ENCODE results near the gene PXDC1.

Gene PXDC1

GRCh38 chr6:3743541-3743940, 8.0 kb downstream of the PXDC1 start:
- H3K27me3 Mint-ChIP-seq (ENCODE audit: low read depth, poor library complexity), result peaks cover 49% of the 10 kb centered on the region
- H3K36me3 Mint-ChIP-seq (ENCODE audit: low read depth), result no peaks in the 10 kb centered on the region
- no peak overlapping the region for H3K27ac Mint-ChIP-seq
- no peak for DNase-seq
- H3K4me1 Mint-ChIP-seq, result peaks cover 51% of the 10 kb centered on the region
- no peak overlapping the region for H3K4me3 Mint-ChIP-seq
- no peaks in the 10 kb centered on the region for H3K9me3 Mint-ChIP-seq
- TF ChIP-seq, protein P1, sequence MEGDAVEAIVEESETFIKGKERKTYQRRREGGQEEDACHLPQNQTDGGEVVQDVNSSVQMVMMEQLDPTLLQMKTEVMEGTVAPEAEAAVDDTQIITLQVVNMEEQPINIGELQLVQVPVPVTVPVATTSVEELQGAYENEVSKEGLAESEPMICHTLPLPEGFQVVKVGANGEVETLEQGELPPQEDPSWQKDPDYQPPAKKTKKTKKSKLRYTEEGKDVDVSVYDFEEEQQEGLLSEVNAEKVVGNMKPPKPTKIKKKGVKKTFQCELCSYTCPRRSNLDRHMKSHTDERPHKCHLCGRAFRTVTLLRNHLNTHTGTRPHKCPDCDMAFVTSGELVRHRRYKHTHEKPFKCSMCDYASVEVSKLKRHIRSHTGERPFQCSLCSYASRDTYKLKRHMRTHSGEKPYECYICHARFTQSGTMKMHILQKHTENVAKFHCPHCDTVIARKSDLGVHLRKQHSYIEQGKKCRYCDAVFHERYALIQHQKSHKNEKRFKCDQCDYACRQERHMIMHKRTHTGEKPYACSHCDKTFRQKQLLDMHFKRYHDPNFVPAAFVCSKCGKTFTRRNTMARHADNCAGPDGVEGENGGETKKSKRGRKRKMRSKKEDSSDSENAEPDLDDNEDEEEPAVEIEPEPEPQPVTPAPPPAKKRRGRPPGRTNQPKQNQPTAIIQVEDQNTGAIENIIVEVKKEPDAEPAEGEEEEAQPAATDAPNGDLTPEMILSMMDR (IDR thresholded peaks at IDR 0.05), result no peak

DNA sequence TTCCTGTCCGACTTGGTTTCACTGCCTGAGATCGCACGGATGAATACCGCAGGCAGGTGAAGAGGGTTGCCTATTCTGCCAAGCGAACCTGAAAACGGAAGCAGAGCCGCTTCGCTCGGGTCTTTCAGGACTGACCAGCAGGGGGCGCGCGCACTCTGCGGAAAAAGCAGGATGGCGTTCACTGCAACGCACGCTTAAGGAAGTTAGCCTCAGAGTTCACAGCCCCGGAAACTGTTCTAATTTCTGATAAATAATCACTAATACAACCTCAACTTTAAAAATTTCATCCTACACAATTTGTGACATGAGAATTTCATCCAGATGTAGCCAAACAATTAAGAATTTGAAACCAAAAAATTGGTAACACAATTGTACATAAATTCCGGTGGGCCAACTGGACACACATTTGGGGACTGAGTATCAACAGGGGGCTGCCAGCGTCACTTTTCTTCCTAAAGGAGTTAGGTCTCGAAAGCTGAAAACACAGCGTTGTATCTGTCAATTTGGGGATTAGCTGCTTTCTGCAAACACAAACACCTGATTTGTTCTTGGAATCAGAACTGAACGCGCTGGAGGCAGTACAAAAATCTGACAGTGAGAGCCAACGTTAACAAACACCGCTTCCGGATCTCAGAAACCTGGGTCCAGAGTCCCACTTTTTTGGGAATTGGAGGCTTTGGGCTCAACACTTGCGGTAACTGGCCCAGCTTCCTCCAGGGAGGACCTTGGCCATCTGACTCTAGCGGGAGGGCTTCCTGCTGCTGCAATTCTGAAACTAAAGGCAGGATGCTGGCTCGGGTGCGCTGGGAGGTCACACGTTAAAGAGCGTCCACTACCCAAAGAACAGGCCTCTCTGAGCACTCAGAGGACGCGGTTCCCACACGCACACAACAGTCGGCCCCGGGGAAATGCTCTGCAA, 8.8 kb downstream of the PXDC1 start:
- H3K9me3 Mint-ChIP-seq, result no peaks in the 10 kb centered on the region
- H3K27ac Mint-ChIP-seq, result peak overlapping the region; percentile 32
- peaks cover 2% of the 10 kb centered on the region for H3K36me3 Mint-ChIP-seq (ENCODE audit: low read depth)
- peaks cover 46% of the 10 kb centered on the region for H3K4me1 Mint-ChIP-seq
- TF ChIP-seq, protein P1 (IDR thresholded peaks at IDR 0.05), result peak; percentile 96
- peaks cover 45% of the 10 kb centered on the region for H3K27me3 Mint-ChIP-seq (ENCODE audit: low read depth, poor library complexity)
- DNase-seq, result peak; percentile 95
- H3K4me3 Mint-ChIP-seq, result no peak overlapping the region

GRCh38 chr6:3742076-3742425, 9.5 kb downstream of the PXDC1 start:
- Mint-ChIP-seq H3K9me3 (no peaks in the 10 kb centered on the region), H3K4me3 (no peak overlapping the region), H3K4me1 (peaks cover 41% of the 10 kb centered on the region), H3K27me3 (ENCODE audit: low read depth, poor library complexity) (peaks cover 39% of the 10 kb centered on the region), H3K36me3 (ENCODE audit: low read depth) (peaks cover 6% of the 10 kb centered on the region), H3K27ac (no peak overlapping the region)
- TF ChIP-seq, protein P1 (IDR thresholded peaks at IDR 0.05), result no peak
- DNase-seq, result no peak

GRCh38 chr6:3741477-3741871, 10.0 kb downstream of the PXDC1 start:
- Mint-ChIP-seq H3K9me3 (peaks cover under 1% of the 10 kb centered on the region), H3K27ac (no peak overlapping the region), H3K27me3 (ENCODE audit: low read depth, poor library complexity) (peaks cover 39% of the 10 kb centered on the region), H3K36me3 (ENCODE audit: low read depth) (peaks cover 12% of the 10 kb centered on the region), H3K4me1 (peaks cover 39% of the 10 kb centered on the region), H3K4me3 (no peak overlapping the region)
- DNase-seq, result no peak
- TF ChIP-seq, protein P1 (IDR thresholded peaks at IDR 0.05), result no peak

DNA sequence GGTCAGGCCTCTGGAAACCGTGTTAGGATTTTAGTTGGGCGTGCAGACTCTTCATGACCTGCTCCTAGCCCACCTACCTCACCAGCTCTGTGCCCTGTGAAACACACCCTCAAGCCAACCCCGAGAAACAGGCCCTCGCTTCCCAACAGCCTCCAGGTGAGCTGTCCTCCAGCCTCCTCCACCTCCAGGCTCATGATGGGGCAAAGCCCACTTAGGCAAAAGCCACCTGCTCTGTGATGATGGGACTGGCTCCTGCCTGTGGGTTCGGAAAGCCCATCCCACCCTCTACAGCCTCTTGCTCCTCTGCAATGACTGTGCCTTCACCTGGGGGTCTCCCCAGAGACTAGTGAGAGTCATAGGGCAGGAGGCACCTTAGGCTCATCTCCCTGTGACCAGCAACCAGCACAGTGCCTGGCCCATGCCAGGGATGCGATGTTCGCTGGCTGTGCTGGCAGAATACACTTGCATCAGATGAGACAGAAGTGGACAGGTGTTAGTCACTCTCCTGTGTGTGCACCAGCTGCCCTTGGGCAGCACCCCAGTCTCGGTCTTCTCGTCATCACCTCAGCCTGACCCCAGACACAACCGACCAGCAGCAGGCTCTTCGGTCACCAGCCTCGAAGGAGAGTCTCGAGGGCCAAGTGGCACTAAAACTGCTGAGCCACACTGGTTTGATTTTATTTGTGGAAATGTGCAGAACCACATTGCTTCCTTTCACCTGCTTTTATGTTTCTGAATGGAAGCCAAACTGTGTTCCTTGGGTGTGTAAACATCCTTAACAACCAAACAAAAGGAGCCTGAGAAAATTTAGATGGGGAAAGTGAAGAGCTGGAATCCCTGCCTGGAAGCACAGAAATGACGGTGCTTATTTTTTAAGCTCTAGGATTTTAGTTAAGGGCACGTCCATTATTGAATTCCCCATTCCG, 10.7 kb downstream of the PXDC1 start:
- Mint-ChIP-seq H3K4me1 (peaks cover 33% of the 10 kb centered on the region), H3K27me3 (ENCODE audit: low read depth, poor library complexity) (peaks cover 34% of the 10 kb centered on the region), H3K27ac (no peak overlapping the region), H3K9me3 (peaks cover 7% of the 10 kb centered on the region), H3K36me3 (ENCODE audit: low read depth) (peaks cover 19% of the 10 kb centered on the region), H3K4me3 (no peak overlapping the region)
- DNase-seq, result no peak
- TF ChIP-seq, protein P1 (IDR thresholded peaks at IDR 0.05), result no peak

Data from nephron progenitor cell (in vitro differentiated cells).